Stimulated activated memory B cell treated with anti-CD40 and anti-IgM and Interleukin-4, amounts not matched to agents 10 μg/mL and 1 μg/mL and 100 μg/mL, for 72 hours (primary cell): ENCODE results near the gene AURKAIP1.

Experiments used
- ATAC-seq: fragments of 150-1000 bp; cut with Tn5 transposase; 2 replicates; pipeline ENCODE4 v1.10.0; 2021
- H3K27ac Mint-ChIP-seq: one replicate; pipeline ENCODE4 v1.8.0; 2022; ENCODE audit warnings: mild to moderate bottlenecking, mixed read lengths
- H3K27me3 Mint-ChIP-seq: one replicate; pipeline ENCODE4 v1.8.0; 2022; ENCODE audit warnings: mixed read lengths
- H3K36me3 Mint-ChIP-seq: one replicate; pipeline ENCODE4 v1.8.0; 2022; ENCODE audit warnings: mixed read lengths
- H3K4me1 Mint-ChIP-seq: one replicate; pipeline ENCODE4 v1.8.0; 2022; ENCODE audit warnings: mixed read lengths
- H3K4me3 Mint-ChIP-seq: one replicate; pipeline ENCODE4 v1.8.0; 2022; ENCODE audit warnings: mild to moderate bottlenecking, moderate library complexity, mixed read lengths
- H3K9me3 Mint-ChIP-seq: one replicate; pipeline ENCODE4 v1.8.0; 2022; ENCODE audit warnings: mixed read lengths

Gene AURKAIP1

GRCh38 chr1:1361982-1362423, 13.0 kb downstream of the AURKAIP1 start:
- Mint-ChIP-seq H3K36me3 (no peaks in the 10 kb centered on the region), H3K27me3 (peaks cover 40% of the 10 kb centered on the region), H3K4me1 (peaks cover 30% of the 10 kb centered on the region)

GRCh38 chr1:1361233-1361981, 13.6 kb downstream of the AURKAIP1 start:
- Mint-ChIP-seq H3K27me3 (peaks cover 43% of the 10 kb centered on the region), H3K9me3 (no peaks in the 10 kb centered on the region), H3K27ac (no peak overlapping the region), H3K4me3 (no peak overlapping the region), H3K4me1 (peaks cover 31% of the 10 kb centered on the region), H3K36me3 (no peaks in the 10 kb centered on the region)
- no peak for ATAC-seq

More at GRCh38 chr1:1361982-1362423, 13.0 kb downstream of the AURKAIP1 start:
- H3K27ac Mint-ChIP-seq = no peak overlapping the region
- no peak for ATAC-seq
- H3K4me3 Mint-ChIP-seq = no peak overlapping the region
- no peaks in the 10 kb centered on the region for H3K9me3 Mint-ChIP-seq

GRCh38 chr1:1360506-1361169, 14.4 kb downstream of the AURKAIP1 start:
- Mint-ChIP-seq H3K36me3 (no peaks in the 10 kb centered on the region), H3K27me3 (peaks cover 43% of the 10 kb centered on the region), H3K4me1 (peaks cover 31% of the 10 kb centered on the region), H3K9me3 (no peaks in the 10 kb centered on the region), H3K4me3 (no peak overlapping the region), H3K27ac (no peak overlapping the region)
- no peak for ATAC-seq

- no peak for ATAC-seq
- peaks cover 32% of the 10 kb centered on the region for H3K4me1 Mint-ChIP-seq
- no peak overlapping the region for H3K27ac Mint-ChIP-seq
- no peaks in the 10 kb centered on the region for H3K36me3 Mint-ChIP-seq
- H3K4me3 Mint-ChIP-seq = no peak overlapping the region
- peaks cover 46% of the 10 kb centered on the region for H3K27me3 Mint-ChIP-seq
- H3K9me3 Mint-ChIP-seq = no peaks in the 10 kb centered on the region
Measured at GRCh38 chr1:1359664-1360468, 15.1 kb downstream of the AURKAIP1 start.

GRCh38 chr1:1359308-1359663, 15.7 kb downstream of the AURKAIP1 start:
- Mint-ChIP-seq H3K27me3 (peaks cover 52% of the 10 kb centered on the region), H3K36me3 (no peaks in the 10 kb centered on the region), H3K27ac (no peak overlapping the region), H3K4me1 (peaks cover 38% of the 10 kb centered on the region), H3K9me3 (no peaks in the 10 kb centered on the region), H3K4me3 (no peak overlapping the region)
- peak; percentile 1 for ATAC-seq

GRCh38 chr1:1358433-1359271, 16.4 kb downstream of the AURKAIP1 start, which contains the start of gene MXRA8:
Gene MXRA8, minus strand, starts transcription at chr1:1358555. Its CDS starts 51 bp downstream, at chr1:1358504.
- Mint-ChIP-seq H3K4me3 (no peak within 1 kb of the TSS), H3K27ac (no peak within 1 kb of the TSS), H3K4me1 (peaks cover 44% of the 10 kb centered on the region), H3K36me3 (no peaks in the 10 kb centered on the region), H3K27me3 (peaks cover 58% of the 10 kb centered on the region), H3K9me3 (no peaks in the 10 kb centered on the region)
- no peak for ATAC-seq

- H3K4me1 Mint-ChIP-seq = peaks cover 51% of the 10 kb centered on the region
- H3K36me3 Mint-ChIP-seq = no peaks in the 10 kb centered on the region
- no peak overlapping the region for H3K27ac Mint-ChIP-seq
- H3K9me3 Mint-ChIP-seq = no peaks in the 10 kb centered on the region
- peaks cover 65% of the 10 kb centered on the region for H3K27me3 Mint-ChIP-seq
- no peak overlapping the region for H3K4me3 Mint-ChIP-seq
- ATAC-seq = no peak
Measured at GRCh38 chr1:1357871-1358432, 17.1 kb downstream of the AURKAIP1 start.

- H3K9me3 Mint-ChIP-seq = no peaks in the 10 kb centered on the region
- H3K27me3 Mint-ChIP-seq = peaks cover 76% of the 10 kb centered on the region
- peaks cover 62% of the 10 kb centered on the region for H3K4me1 Mint-ChIP-seq
- no peak for ATAC-seq
- no peak overlapping the region for H3K27ac Mint-ChIP-seq
- H3K4me3 Mint-ChIP-seq = no peak overlapping the region
- H3K36me3 Mint-ChIP-seq = no peaks in the 10 kb centered on the region
Measured at GRCh38 chr1:1356796-1357401, 18.1 kb downstream of the AURKAIP1 start.

GRCh38 chr1:1356166-1356795, 18.7 kb downstream of the AURKAIP1 start:
- Mint-ChIP-seq H3K4me3 (no peak overlapping the region), H3K36me3 (no peaks in the 10 kb centered on the region), H3K27ac (no peak overlapping the region), H3K27me3 (peaks cover 76% of the 10 kb centered on the region), H3K4me1 (peaks cover 62% of the 10 kb centered on the region), H3K9me3 (no peaks in the 10 kb centered on the region)
- peak; percentile 20 for ATAC-seq

GRCh38 chr1:1355416-1355815, 19.6 kb downstream of the AURKAIP1 start:
- H3K36me3 Mint-ChIP-seq = no peaks in the 10 kb centered on the region
- H3K4me3 Mint-ChIP-seq = no peak overlapping the region
- peaks cover 62% of the 10 kb centered on the region for H3K4me1 Mint-ChIP-seq
- H3K27me3 Mint-ChIP-seq = peaks cover 67% of the 10 kb centered on the region
- no peak overlapping the region for H3K27ac Mint-ChIP-seq
- H3K9me3 Mint-ChIP-seq = no peaks in the 10 kb centered on the region
- ATAC-seq = peak; percentile 4

GRCh38 chr1:1354271-1355247, 20.4 kb downstream of the AURKAIP1 start:
- Mint-ChIP-seq H3K9me3 (no peaks in the 10 kb centered on the region), H3K4me3 (peak overlapping the region; percentile 43), H3K27me3 (peaks cover 63% of the 10 kb centered on the region), H3K36me3 (no peaks in the 10 kb centered on the region), H3K27ac (peak overlapping the region; percentile 32), H3K4me1 (peaks cover 57% of the 10 kb centered on the region)
- ATAC-seq = no peak

- ATAC-seq = no peak
- Mint-ChIP-seq H3K9me3 (no peaks in the 10 kb centered on the region), H3K4me3 (no peak overlapping the region)
Measured at GRCh38 chr1:1353389-1354151, 21.4 kb downstream of the AURKAIP1 start.

More at GRCh38 chr1:1353389-1354151, 21.4 kb downstream of the AURKAIP1 start:
- H3K27ac Mint-ChIP-seq = peak overlapping the region; percentile 32
- H3K36me3 Mint-ChIP-seq = no peaks in the 10 kb centered on the region
- peaks cover 53% of the 10 kb centered on the region for H3K27me3 Mint-ChIP-seq
- peaks cover 47% of the 10 kb centered on the region for H3K4me1 Mint-ChIP-seq
